Renal pelvis (tissue), 4 donors: ENCODE measurements around the gene CTNNAL1. TPM values are rescaled to one million over a fixed set of nuclear protein-coding genes. Genes with fewer than 3 reads are reported as not detected.

Experiments used
- DNase-seq: peaks from one replicate; pipeline ENCODE4 v3.0.0-alpha.2; 2013
- polyA plus RNA-seq, 3 donors: library from polyadenylated mRNA; unstranded; fragments of 120-200 nt; gene quantifications; one replicate each; pipeline ENCODE4 v1.2.1, GENCODE V29; 2013; ENCODE audit not compliant: insufficient read length in 3 of 3

Gene CTNNAL1
- polyA plus RNA-seq, 3 donors = 56.9 to 58.0 (median 57.7) TPM

DNA sequence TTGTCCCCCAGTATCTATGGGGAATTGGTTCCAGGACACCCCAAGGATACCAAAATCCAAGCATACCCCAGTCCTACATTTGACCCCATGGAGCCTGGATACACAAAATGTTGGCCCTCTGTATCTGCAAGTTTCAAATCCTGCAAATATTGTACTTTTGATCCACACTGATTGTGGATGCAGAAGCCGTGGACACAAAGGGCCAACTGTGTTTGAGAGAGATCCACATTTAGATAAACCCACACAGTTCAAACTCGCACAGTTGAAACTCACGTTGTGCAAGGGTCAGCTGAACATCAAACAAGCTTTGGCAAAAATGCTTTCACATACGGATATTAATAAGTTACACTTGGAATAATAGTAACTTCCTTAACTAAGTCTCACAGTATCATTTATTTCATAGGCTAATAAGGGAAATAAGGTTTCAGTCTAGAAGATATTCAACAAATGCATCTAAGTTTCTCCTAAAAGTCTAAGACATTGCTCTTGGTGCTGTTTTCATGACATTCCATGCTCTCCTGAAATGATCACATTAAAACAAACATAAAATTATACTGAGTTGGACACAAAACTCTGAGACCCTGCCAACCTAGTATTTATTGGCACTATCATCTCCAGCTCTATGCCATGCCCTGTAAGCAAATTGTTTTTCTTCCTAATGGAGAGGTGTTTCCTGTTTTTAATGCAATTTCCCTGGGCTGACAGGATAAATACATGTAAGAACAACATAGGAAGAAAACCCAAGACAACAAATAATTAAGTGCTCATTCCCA, 118.9 kb downstream of the CTNNAL1 start:
- DNase-seq = no peak

Other genes starting within 250 kb of the CTNNAL1 start
- gene ACTL7B, start 157.5 kb downstream of the CTNNAL1 start, polyA plus RNA-seq = not detected
- gene ACTL7A, start 151.2 kb downstream of the CTNNAL1 start, polyA plus RNA-seq = not detected
- 10 to 100 TPM; 42.3 to 54.0 (median 48.6) TPM for gene ELP1, start 79.4 kb downstream of the CTNNAL1 start, polyA plus RNA-seq
- 10 to 100 TPM; 27.6 to 39.5 (median 35.6) TPM for gene ABITRAM, start 79.1 kb downstream of the CTNNAL1 start, polyA plus RNA-seq
- gene TMEM245, start 106.4 kb upstream of the CTNNAL1 start, polyA plus RNA-seq = 10 to 100 TPM; 52.3 to 80.3 (median 71.8) TPM
- gene FRRS1L, start 153.8 kb upstream of the CTNNAL1 start, polyA plus RNA-seq = 1 to 10 TPM; 2.1 to 2.9 (median 2.4) TPM